Endothelial cell of umbilical vein (primary cell): ENCODE data around the gene NR2F2. TPM values are rescaled to one million over a fixed set of nuclear protein-coding genes. Genes with fewer than 3 reads are reported as not detected.
A peak's percentile ranks its signal among the peaks of the same experiment; 100 is the strongest.

ENCODE experiments used
- BruUV-seq: library from RNA; stranded (reverse); fragments of 400-500 nt; replicated peaks from 2 replicates; lab custom pipeline; 2021; lab: Mats Ljungman, UMichigan
- CTCF ChIA-PET: fragments of 300-600, 350-600 bp; sonication (Branson Sonifier 250); formaldehyde crosslinking; loops from one replicate; lab custom pipeline; 2021; ENCODE audit warnings: antibody characterized with exemption, inconsistent platforms; lab: Charles Lee
- POLR2A ChIA-PET: fragments of 300-600, 350-600 bp; sonication (Branson Sonifier 250); formaldehyde crosslinking; loops from one replicate; lab custom pipeline; 2021; ENCODE audit warnings: antibody characterized with exemption, inconsistent platforms; lab: Charles Lee
- DNase-seq: peaks from one replicate; pipeline ENCODE4 v3.0.0-alpha.2; 2011; ENCODE audit warnings: low read depth, low spot score
- FAIRE-seq: peaks from 2 replicates; lab custom pipeline; 2011; peaks lifted over from hg19 to GRCh38; lab: Jason Lieb, UNC
- H2AFZ ChIP-seq: 2 replicates; pipeline ENCODE4 v1.6.0; 2012; ENCODE audit warnings: low read depth, low read length, control low read depth, inconsistent platforms
- H3K27ac ChIP-seq: 2 replicates; pipeline ENCODE4 v1.5.1; 2011; ENCODE audit warnings: low read depth, mild to moderate bottlenecking, control low read depth, low read length, moderate library complexity; ENCODE audit not compliant: insufficient read depth
- H3K27me3 ChIP-seq, 2 experiments: 2 replicates each; pipeline versions ENCODE4 v1.6.0 to v1.6.1; 2011; ENCODE audit warnings: low read length in 2 of 2, mixed read lengths in 1 of 2; ENCODE audit not compliant: control insufficient read depth in 2 of 2, insufficient read depth in 2 of 2
- H3K36me3 ChIP-seq, 2 experiments: 2 replicates in 1 of 2; 3 replicates in 1 of 2; pipeline ENCODE4 v1.5.1; 2011; ENCODE audit warnings: low read length in 2 of 2, mild to moderate bottlenecking in 1 of 2, moderate library complexity in 1 of 2; ENCODE audit not compliant: control insufficient read depth in 2 of 2, insufficient read depth in 2 of 2; ENCODE audit errors: extremely low read depth in 1 of 2
- H3K4me1 ChIP-seq: 3 replicates; pipeline ENCODE4 v1.5.1; 2011; ENCODE audit warnings: mild to moderate bottlenecking, low read length; ENCODE audit not compliant: control insufficient read depth, insufficient read depth; ENCODE audit errors: extremely low read depth
- H3K4me2 ChIP-seq: 2 replicates; pipeline ENCODE4 v1.6.1; 2011; ENCODE audit warnings: low read length, control low read depth, mixed read lengths; ENCODE audit not compliant: insufficient read depth
- H3K4me3 ChIP-seq, 3 experiments: fragments of 200-600 bp in 1 of 3; sonication (generic), shearing (Covaris generic) in 1 of 3; replicated peaks in 1 of 3; 2 replicates each; pipeline ENCODE4 v1.5.1; 2011 to 2016; ENCODE audit warnings: control low read depth in 3 of 3, low read length in 3 of 3, mild to moderate bottlenecking in 2 of 3, inconsistent platforms in 1 of 3, low read depth in 1 of 3, moderate library complexity in 1 of 3; ENCODE audit not compliant: insufficient read depth in 1 of 3
- H3K79me2 ChIP-seq: 2 replicates; pipeline ENCODE4 v1.6.0; 2012; ENCODE audit warnings: low read length, inconsistent platforms; ENCODE audit not compliant: control insufficient read depth, insufficient read depth
- H3K9ac ChIP-seq: replicated peaks from 2 replicates; pipeline ENCODE3; 2011; ENCODE audit warnings: low read length, control low read depth; ENCODE audit not compliant: insufficient read depth; ENCODE audit errors: extremely low read depth
- H3K9me1 ChIP-seq: replicated peaks from 3 replicates; pipeline ENCODE4 v1.6.0; 2011; ENCODE audit warnings: mild to moderate bottlenecking, low read length; ENCODE audit not compliant: control insufficient read depth, insufficient read depth; ENCODE audit errors: extremely low read depth
- H3K9me3 ChIP-seq: replicated peaks from 2 replicates; pipeline ENCODE4 v1.5.1; 2012; ENCODE audit warnings: low read length, inconsistent platforms; ENCODE audit not compliant: control insufficient read depth, insufficient read depth
- H4K20me1 ChIP-seq: replicated peaks from 2 replicates; pipeline ENCODE3; 2011; ENCODE audit warnings: mild to moderate bottlenecking, low read length; ENCODE audit not compliant: control insufficient read depth, insufficient read depth; ENCODE audit errors: extremely low read depth
- CTCF ChIP-seq, 2 donors: IDR thresholded peaks; 1 replicate in 1 of 2; 2 replicates in 1 of 2; pipeline ENCODE4 v1.5.1; 2011; ENCODE audit warnings: low read length in 2 of 2, mild to moderate bottlenecking in 2 of 2, moderate library complexity in 2 of 2, control low read depth in 1 of 2, inconsistent platforms in 1 of 2, low read depth in 1 of 2; ENCODE audit not compliant: insufficient read depth in 1 of 2; ENCODE audit errors: extremely low read depth in 1 of 2
- POLR2AphosphoS5 ChIP-seq: IDR thresholded peaks from 2 replicates; pipeline ENCODE4 v1.6.1; 2012; ENCODE audit warnings: low read depth, mild to moderate bottlenecking, control low read depth, low read length, moderate library complexity; ENCODE audit not compliant: insufficient read depth
- dilution Hi-C: fragments of 300-500 bp; cut with MboI; formaldehyde crosslinking; loops from one replicate; pipeline ENCODE4 v1.15.0; 2019; ENCODE audit warnings: low sequenced_read_pairs; ENCODE audit not compliant: extremely low pct_ligation_motif_present
- intact Hi-C: fragments of 100-400 bp; cut with micrococcal nuclease; formaldehyde crosslinking; loops from one replicate; pipeline ENCODE4 v1.10.0; 2022
- polyA plus RNA-seq, 4 experiments: library from polyadenylated mRNA; depleted of rRNA in 3 of 4; stranded (reverse) in 3 of 4; unstranded in 1 of 4; fragments of >200 nt; gene quantifications; 2 replicates each; pipeline versions ENCODE4 v1.2.1 to v1.2.3, GENCODE V29; 2011 to 2012; ENCODE audit warnings: missing spikeins in 1 of 4
- total RNA-seq: library from RNA; stranded (reverse); gene quantifications from 2 replicates; pipeline ENCODE4 v1.2.3, GENCODE V29; 2021

NR2F2 gene
- total and polyA plus RNA-seq, 2 donors (not counting 3 experiments of a cell fraction or from before 2014, with no cell fraction given) = 105 to 182 TPM

- BruUV-seq = no TSS peak
- H3K36me3 ChIP-seq = peaks cover 17 to 25% of the 10 kb centered on the region in 2 experiments
- peak; percentile 50 for DNase-seq
- no peaks in the 10 kb centered on the region for H3K27me3 ChIP-seq
- no peak for FAIRE-seq
- peaks cover 2% of the 10 kb centered on the region for H4K20me1 ChIP-seq
- peaks cover 100% of the 10 kb centered on the region for H3K79me2 ChIP-seq
- ChIA-PET POLR2A (interaction anchor here (0.6 to 1.6 kb wide), 6 partner anchors 9 to 1671 kb away, joined by 3 to 10 read pairs (median 6); partner anchors contain the start of gene NR2F2), CTCF (interaction anchor here (0.6 to 4.3 kb wide), 8 partner anchors 9 to 1316 kb away, joined by 3 to 37 read pairs (median 4); partner anchors contain the start of gene NR2F2)
- H2AFZ ChIP-seq = no peak overlapping the region
- intact Hi-C loops (loop anchor here (5.0 kb wide), 1 partner anchor 1929 kb away; no protein-coding TSS in a partner anchor), dilution Hi-C loops (loop anchor here (25.0 kb wide), 1 partner anchor 1029 kb away; no protein-coding TSS in a partner anchor)
- no peaks in the 10 kb centered on the region for H3K9me3 ChIP-seq
- H3K4me2 ChIP-seq = peak overlapping the region; percentile 97
- TF ChIP-seq CTCF (IDR thresholded peaks at IDR 0.05; ENCODE audit: extremely low read depth in 1 of 2, insufficient read depth in 1 of 2, low read depth in 1 of 2, low read length in 2 of 2) = no peak
- TF ChIP-seq POLR2AphosphoS5 = peak; percentile 20
- peak overlapping the region; percentile 92 to 99 (median 99) for H3K4me3 ChIP-seq
- H3K4me1 ChIP-seq = peaks cover 36% of the 10 kb centered on the region
- peak overlapping the region; percentile 89 for H3K27ac ChIP-seq
- H3K9me1 ChIP-seq = no peaks in the 10 kb centered on the region
- peak overlapping the region; percentile 87 for H3K9ac ChIP-seq
Observed at GRCh38 chr15:96340598-96341512, 10.4 kb downstream of the NR2F2 start.
